Stimulated activated CD8-positive, alpha-beta memory T cell treated with anti-CD3 and anti-CD28 coated beads, Interleukin-7, amount 100 ng/mL, for 48 hours (primary cell): Measurements from ENCODE around the gene EXOC3L4.

Experiments
- DNase-seq, 2 donors: peaks; one replicate each; pipeline ENCODE4 v3.0.0-alpha.2; 2020; ENCODE audit warnings: low read depth in 1 of 2; ENCODE audit errors: extremely low read depth in 1 of 2

The EXOC3L4 gene

GRCh38 chr14:103130017-103130764 is 35.7 kb downstream of the EXOC3L4 start:
- no peak for DNase-seq

- no peak for DNase-seq
These were observed 36.4 kb downstream of the EXOC3L4 start for GRCh38 chr14:103130965-103131364.

GRCh38 chr14:103131580-103131979 is 37.1 kb downstream of the EXOC3L4 start:
- DNase-seq = no peak

GRCh38 chr14:103132381-103133209 is 38.1 kb downstream of the EXOC3L4 start:
- no peak for DNase-seq

- no peak for DNase-seq
These were observed 39.0 kb downstream of the EXOC3L4 start for GRCh38 chr14:103133210-103134140.

GRCh38 chr14:103134405-103134804 is 39.9 kb downstream of the EXOC3L4 start:
- DNase-seq = no peak

DNA sequence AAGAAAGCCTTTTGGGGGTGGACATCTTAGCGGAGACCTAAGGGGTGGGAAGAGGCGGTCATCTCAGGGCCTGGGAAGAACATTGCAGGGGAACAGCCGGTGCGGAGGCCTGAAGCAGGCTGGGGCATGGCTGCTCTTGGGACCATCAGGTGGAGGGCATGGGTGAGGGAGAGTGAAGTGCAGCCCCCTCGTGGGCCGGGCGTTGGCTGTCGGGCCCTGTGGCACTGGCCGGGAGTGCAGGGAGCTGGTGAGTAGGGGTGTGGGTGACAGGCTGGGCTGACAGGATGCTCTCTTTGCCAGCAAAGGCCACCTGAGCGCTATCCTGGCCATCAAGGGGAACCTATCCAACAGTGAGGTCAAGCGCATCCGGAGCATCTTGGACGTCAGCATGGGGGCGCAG is 40.4 kb downstream of the EXOC3L4 start:
- no peak for DNase-seq

DNA sequence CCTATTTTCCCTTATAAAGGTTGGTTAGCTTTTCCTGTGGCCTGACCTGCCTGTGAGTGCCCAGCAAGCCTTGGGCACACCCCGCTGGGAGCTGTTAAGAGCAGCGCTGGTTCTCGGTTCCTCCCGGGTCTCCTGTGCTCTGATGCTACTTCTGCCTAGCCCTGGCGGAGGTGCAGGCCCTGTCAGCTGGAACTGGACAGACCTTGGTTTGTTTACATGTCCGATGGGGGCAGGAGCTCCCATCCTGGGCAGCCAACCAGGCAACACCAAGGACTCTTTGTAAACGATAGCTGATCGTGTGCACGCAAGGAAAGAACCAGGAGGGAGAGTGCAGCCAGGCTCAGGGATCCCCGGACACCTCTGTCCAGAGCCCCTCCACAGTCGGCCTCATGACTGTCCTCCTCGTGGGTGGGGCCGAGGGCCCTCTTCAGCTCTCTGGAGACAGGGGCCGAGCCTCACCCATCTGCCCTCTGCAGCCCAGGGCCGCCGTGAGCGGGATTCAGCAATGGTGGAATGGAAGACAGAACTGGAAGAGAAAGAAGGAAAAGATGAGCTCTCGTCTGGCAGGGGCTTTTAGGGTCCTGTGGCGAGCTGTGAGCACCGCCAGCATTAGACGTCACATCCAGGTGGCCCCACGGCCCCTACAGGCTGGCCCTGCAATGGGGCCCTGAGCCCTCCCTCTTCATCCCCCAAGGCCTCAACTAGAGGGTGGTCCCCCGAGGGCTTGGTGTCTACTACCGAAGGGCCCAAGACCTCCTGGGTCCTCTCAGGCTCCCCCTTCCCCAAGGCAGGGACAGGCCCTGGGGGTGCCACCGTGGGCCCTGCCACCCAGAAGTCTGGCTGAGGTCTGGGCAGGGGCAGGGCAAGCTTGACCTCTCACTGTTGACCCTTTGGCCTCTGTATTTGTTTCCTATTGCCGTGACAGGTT is 41.1 kb downstream of the EXOC3L4 start:
- DNase-seq = no peak

DNA sequence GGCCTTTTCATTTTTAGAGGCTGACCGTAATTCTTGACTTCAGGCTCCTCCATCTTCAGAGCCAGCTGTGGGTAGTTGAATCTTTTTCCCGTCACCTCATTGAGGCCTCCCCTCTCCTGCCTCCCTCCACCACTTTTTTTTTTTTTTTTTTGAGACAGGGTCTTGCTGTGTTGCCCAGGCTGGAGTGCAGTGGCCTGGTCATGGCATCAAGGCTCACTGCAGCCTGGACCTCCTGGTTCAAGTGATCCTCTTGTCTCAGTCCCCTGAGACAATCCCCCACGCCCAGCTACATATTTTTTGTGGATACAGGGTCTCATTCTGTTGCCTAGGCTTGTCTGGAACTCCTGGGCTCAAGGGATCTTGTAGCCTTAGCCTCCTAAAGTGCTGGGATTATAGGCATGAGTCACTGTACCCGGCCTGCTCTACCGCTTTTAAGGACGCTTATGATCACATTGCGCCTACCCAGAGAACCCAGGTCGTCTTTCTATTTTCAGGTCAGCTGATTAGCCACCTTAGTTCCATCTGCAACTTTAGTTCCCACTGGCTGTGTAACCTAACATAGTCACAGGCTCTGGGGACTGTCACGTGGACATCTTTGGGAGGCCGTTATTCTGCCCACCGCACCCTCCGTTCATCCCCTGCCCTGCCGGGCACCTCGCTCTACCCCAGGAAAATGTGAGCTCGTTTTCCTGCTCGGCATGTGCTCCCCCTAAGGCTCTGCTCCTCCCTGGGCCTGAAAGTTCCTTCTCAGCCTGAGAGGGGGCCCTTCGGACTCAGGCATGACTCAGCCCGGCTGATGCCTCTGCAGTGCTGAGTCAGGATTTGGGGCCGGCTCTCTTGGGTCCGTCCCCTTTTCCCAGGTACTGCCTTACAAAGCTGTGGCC is 42.1 kb downstream of the EXOC3L4 start:
- DNase-seq = no peak

DNA sequence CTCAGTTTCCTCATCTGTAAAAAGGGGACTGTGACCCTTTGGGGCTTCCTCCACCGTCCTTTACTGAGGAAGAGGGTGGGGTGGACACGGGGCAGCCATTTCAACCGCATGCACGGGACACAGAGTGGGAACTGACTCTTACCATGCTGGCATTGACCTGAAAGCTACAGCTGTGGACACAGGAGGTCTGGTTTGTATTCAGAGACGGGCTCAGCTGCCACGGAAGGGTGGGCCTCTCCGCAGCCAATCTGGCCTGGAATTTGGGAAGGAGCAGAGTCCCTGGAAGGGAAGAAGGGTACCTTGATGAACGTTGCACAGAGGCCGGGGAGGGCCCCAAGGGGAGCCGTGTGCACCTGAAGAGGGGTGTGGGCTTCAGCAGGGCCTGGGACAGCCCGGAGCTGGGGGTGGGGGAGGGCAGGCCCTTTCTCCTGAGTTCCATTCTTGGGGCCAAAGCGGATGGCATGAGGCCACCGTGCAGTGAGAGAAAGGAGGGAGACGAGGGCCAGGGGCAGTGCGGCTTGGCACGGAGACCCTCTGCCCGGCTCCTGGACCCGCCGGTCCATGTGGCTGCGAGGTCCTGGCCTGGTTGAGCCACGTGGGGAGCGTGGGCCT is 43.3 kb downstream of the EXOC3L4 start:
- DNase-seq = no peak

DNA sequence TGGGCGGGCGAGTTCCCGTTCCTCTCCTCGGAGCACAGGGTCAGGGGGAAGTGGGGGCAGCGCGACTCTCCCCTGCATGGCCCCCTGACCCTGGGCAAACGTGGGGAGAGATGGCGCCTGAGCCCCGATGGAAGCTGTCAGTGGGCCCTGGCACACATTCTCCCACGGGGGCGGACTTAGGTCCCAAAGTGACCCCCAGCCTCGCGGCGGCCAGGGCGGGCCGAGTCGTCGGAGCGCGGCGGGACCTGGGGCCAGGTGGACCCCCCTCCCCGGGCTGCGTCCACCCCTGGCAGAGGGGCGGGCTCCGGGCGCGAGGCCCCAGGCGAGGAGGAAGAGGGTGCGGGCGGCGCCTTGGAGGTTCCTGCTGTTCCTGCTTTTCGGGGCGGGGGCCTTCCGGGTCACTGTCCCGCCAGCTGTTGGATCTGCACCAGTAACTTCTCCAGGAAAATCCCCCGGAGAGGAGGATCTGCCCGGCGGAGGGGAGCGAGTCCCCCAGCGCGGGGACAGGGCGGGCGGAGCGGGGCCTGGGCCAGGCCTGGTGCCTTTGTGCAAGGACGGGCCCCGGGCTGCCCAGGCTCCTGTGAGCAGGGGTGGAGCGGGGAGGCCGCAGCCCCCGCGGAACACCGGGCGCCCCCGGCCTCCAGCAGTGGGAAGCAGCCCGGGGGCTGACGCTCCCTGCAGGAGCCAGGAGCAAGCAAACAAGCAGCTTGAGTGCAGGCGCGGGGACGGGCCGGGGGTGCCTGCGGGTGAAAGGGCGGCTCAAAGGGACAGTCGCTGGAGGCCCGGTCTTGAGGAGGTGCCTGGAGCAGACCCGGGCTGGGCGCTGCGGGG is 44.0 kb downstream of the EXOC3L4 start:
- DNase-seq = no peak

- DNase-seq = no peak
These were observed 44.9 kb downstream of the EXOC3L4 start for GRCh38 chr14:103139132-103140025.

DNA sequence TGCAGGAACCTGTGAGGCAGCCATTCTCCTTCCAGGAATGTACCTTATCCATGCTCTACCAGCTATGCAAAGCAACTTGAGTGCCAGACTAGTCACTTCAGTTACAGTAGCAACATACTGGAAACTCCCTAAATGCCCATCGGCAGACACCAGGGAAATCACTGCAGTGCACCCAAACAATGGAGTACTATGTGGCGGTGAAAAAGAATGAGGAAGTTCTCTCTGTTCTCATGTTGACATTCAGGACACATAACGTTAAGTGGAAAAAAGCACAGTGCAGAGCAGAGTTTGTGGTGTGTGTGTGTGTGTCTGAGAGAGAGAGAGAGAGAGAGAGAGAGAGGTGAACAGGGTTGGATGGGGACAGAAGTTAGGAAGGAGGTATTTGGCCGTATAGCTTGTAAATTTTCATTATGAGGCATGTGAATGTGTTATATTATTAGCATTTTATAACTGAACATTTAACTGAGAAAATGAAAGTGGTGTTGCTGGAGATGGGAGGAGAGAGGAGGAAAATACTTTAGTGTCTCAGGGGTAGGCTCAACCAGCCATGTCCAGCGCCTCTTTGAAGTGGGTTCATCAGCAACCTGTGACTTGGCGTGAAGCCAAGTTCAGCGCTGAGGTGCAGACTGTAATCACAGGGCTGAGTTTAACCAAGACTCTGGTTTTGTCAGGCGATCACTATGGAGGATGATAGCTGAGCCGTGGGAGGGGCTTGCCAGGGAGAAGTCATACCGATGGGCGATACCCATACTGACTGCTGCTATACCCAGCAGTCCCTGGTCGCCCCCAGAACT is 46.0 kb downstream of the EXOC3L4 start:
- no peak for DNase-seq

- DNase-seq = peak in 1 of 2 donors; percentile 27
These were observed 46.7 kb downstream of the EXOC3L4 start for GRCh38 chr14:103141117-103141796.

- DNase-seq = no peak
These were observed 47.5 kb downstream of the EXOC3L4 start for GRCh38 chr14:103142026-103142425.
